SW480 (cell line): Measurements from ENCODE around the gene ASMTL.
A peak's percentile ranks its signal among the peaks of the same experiment; 100 is the strongest.
"Not testable (repeated sequence)": the region's sequence is repeated elsewhere in the genome, so short reads cannot be mapped to it uniquely, and the experiment has no call there.

Experiments used
- DNase-seq: peaks from one replicate; pipeline ENCODE4 v3.0.0-alpha.2; 2016; ENCODE audit warnings: low spot score

ASMTL gene

GRCh38 chrX:1453951-1454785 lies 1.5 kb upstream of the ASMTL start:
- DNase-seq = peak; percentile 50

GRCh38 chrX:1453395-1453783 lies 680 bp upstream of the ASMTL start:
- no peak for DNase-seq

DNA sequence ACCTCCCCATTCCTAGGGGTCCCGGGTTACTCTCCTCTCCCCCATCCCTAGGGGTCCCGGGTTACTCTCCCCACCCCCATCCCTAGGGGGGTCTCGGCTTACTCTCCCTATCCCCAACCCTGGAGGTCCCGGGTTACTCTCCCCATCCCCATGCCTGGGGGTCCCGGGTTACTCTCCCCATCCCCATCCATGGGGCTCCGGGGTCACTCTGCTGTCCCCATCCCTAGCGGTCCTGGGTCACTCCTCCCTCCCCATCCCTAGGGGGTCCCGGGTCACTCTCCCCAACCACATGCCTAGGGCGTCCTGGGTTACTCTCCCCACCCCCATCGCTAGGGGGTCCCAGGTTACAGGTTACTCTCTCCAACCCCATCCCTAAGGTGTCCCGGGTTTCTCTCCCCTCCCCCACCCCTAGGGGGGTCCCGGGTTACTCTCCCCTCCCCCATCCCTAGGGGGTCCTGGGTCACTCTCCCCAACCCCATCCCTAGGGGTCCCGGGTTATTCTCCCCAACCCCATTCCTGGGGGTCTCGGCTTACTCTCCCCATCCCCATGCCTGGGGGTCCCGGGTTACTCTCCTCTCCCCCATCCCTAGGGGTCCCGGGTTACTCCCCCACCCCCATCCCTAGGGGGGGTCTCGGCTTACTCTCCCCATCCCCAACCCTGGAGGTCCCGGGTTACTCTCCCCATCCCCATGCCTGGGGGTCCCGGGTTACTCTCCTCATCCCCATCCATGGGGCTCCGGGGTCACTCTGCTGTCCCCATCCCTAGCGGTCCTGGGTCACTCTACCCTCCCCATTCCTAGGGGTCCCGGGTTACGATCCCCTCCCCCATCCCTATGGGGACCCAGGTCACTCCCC lies 821 bp downstream of the ASMTL start:
- DNase-seq = no peak

GRCh38 chrX:1451251-1451660 lies 1.5 kb downstream of the ASMTL start:
- no peak for DNase-seq

- DNase-seq = no peak
Measured at GRCh38 chrX:1450361-1451161, 2.1 kb downstream of the ASMTL start.

- DNase-seq = no peak
Measured at GRCh38 chrX:1449823-1450149, 2.9 kb downstream of the ASMTL start.

GRCh38 chrX:1449036-1449822 lies 3.5 kb downstream of the ASMTL start:
- DNase-seq = no peak

DNA sequence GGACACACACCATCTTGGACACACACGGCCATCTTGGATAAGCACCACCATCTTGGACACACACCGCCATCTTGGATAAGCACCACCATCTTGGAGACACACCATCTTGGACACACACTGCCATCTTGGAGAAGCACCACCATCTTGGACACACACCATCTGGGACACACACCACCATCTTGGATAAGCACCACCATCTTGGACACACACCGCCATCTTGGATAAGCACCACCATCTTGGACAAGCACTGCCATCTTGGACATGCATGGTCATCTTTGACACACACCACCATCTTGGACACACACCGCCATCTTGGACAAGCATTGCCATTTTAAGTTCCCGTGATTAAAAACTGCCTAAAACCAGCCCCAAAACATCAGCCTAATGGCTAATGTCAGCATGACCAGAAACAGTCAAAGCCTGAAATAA lies 4.1 kb downstream of the ASMTL start:
- not testable (repeated sequence) for DNase-seq

DNA sequence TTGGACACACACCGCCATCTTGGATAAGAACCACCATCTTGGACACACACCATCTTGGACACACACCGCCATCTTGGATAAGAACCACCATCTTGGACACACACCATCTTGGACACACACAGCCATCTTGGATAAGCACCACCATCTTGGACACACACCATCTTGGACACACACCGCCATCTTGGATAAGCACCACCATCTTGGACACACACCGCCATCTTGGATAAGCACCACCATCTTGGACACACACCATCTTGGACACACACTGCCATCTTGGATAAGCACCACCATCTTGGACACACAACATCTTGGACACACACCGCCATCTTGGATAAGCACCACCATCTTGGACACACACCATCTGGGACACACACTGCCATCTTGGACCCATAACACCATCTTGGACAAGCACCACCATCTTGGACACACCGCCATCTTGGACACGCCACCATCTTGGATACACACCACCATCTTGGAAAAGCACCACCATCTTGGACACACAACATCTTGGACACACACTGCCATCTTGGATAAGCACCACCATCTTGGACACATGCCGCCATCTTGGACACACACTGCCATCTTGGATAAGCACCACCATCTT lies 4.6 kb downstream of the ASMTL start:
- not testable (repeated sequence) for DNase-seq

- not testable (repeated sequence) for DNase-seq
Measured at GRCh38 chrX:1446984-1447968, 5.4 kb downstream of the ASMTL start.

GRCh38 chrX:1444561-1445500 lies 7.9 kb downstream of the ASMTL start:
- DNase-seq = no peak

- DNase-seq = no peak
Measured at GRCh38 chrX:1443496-1444075, 9.1 kb downstream of the ASMTL start.

DNA sequence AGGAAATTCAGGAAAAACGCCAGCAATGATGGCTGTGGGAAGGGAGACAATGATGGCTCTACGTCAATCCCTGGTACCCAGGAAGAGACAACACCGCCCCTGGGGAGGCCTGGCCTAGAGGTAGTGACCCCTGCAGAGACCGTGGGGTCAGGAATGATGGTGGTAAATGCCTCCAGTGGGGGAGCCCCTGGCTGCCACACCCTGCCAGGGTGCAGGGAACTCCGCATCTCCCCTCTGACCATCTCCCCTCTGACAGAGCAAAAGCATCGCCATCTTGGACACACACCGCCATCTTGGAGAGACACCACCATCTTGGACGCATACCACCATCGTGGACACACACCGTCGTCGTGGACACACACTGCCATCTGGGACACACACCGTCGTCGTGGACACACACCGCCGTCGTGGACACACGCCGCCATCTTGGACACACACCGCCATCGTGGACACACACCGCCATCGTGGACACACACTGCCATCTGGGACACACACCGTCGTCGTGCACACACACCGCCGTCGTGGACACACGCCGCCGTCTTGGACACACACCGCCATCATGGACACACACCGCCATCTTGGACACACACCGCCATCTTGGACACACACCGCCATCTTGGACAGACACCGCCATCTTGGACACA lies 9.9 kb downstream of the ASMTL start:
- DNase-seq = no peak

DNA sequence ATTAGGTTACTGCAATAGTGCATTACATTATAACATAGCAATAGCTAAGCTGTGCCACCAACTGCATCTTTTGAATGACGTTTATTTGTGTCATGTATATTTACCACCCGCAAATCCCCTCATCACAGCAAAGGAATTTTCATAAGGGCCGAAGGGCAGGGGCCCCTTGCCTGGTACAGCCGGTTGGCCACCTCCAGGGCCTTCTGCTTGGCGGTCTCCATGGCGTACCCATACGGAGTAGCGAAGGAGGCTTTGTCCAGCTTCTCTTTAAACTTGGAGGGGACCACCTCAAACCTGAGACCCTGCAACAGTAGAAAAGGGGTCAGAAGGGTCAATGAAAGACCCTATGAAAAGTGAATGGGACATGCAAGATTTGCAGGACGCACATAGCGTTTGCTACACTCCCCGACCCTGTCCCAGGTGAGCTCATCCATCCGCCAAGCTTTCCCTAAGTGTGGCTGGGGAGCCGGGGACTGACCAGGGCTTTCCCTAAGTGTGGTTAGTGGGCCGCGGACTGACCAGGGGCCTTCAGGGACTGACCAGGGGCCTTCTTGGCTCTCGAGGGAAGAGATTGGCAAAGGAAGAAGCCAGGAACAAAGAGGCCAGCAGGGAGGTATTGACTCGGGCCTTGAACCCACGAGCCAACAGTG lies 10.6 kb downstream of the ASMTL start:
- DNase-seq = no peak

DNA sequence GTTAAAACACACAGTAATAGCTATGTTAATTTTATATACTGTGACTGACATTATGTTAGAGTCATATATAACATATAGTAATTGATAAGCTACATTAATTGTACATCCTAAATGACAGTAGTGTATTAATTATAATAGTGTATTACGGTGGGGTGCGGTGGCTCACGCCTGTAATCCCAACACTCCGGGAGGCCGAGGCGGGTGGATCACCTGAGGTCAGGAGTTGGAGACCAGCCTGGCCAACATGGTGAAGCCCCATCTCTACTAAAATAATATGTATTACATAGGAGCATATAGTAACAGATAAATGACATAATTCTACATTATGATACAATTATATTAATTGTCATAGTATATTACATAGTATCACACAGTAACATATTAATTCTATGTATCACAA lies 12.2 kb downstream of the ASMTL start:
- DNase-seq = no peak

DNA sequence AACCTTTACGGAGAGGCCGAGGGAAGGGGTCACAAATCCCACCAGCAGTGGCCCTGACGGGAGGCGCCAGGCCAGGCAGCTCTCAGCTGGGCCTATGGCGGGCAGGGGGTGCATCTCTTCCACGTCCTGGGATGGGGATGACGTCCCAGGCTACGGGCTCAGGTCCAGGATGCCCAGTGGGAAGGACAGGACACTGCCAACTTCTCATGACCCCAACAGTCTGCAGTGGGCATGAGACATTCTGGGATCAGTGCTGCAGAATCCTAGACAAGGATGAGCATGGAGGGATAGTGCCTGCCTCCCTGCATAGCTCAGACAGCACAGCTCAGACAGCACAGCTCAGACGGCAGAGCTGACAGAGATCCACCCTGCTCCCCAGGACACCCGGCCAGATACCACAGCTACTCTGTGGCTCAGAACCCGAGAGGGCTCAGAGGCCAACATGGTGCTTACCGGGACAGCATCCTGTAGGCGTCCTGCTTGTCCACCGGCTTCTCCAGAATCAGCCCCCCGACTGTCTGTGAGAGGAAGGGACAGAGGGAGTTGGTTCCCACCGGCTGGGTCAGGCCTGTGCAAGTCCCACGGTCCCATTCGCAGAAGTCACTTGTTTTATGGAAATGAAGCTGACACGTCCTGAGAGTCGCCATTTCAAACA lies 17.3 kb downstream of the ASMTL start:
- no peak for DNase-seq

- DNase-seq = no peak
Measured at GRCh38 chrX:1434871-1435240, 17.9 kb downstream of the ASMTL start.
